Tibial nerve (tissue), 4 donors: ENCODE results near the gene GPRIN3. TPM values are rescaled to one million over a fixed set of nuclear protein-coding genes. Genes with fewer than 3 reads are reported as not detected.
"Not testable (repeated sequence)": the region's sequence is repeated elsewhere in the genome, so short reads cannot be mapped to it uniquely, and the experiment has no call there.

ENCODE experiments used
- DNase-seq, 2 donors: peaks; one replicate each; pipeline ENCODE4 v3.0.0-alpha.2; 2019; ENCODE audit warnings: low spot score in 2 of 2
- H3K27ac ChIP-seq, 4 donors: fragments of 200-600 bp; sonication (generic) in 3 of 4; one replicate each; pipeline ENCODE4 v1.5.1; 2017 to 2019; ENCODE audit warnings: mild to moderate bottlenecking in 1 of 4
- H3K27me3 ChIP-seq, 2 donors: fragments of 200-600 bp; sonication (generic) in 1 of 2; one replicate each; pipeline versions ENCODE4 v1.5.1 to v1.6.0; 2017 to 2019
- H3K36me3 ChIP-seq, 3 donors: fragments of 200-600 bp; sonication (generic); one replicate each; pipeline ENCODE4 v1.5.1; 2018 to 2019
- H3K4me1 ChIP-seq, 4 donors: fragments of 200-600 bp; sonication (generic) in 3 of 4; one replicate each; pipeline ENCODE4 v1.5.1; 2017 to 2019
- H3K4me3 ChIP-seq, 4 donors: fragments of 200-600 bp; sonication (generic) in 3 of 4; one replicate each; pipeline ENCODE4 v1.5.1; 2017 to 2019; ENCODE audit warnings: mild to moderate bottlenecking in 1 of 4, moderate library complexity in 1 of 4
- H3K9me3 ChIP-seq, 4 donors: fragments of 200-600 bp; sonication (generic) in 3 of 4; one replicate each; pipeline ENCODE4 v1.5.1; 2017 to 2019
- CTCF ChIP-seq, 5 experiments: fragments of 200-600 bp in 3 of 5; fragments of 450-650 bp in 2 of 5; sonication (generic) in 3 of 5; IDR thresholded peaks; one replicate each; pipeline ENCODE4 v1.5.1; 2016 to 2019; ENCODE audit warnings: antibody characterized with exemption in 5 of 5, mild to moderate bottlenecking in 3 of 5, moderate library complexity in 2 of 5
- EP300 ChIP-seq, 2 donors: sonication (generic); formaldehyde crosslinking; IDR thresholded peaks; one replicate each; pipeline ENCODE4 v1.6.1; 2017; ENCODE audit warnings: antibody characterized with exemption in 2 of 2, mild to moderate bottlenecking in 1 of 2
- POLR2A ChIP-seq, 2 donors: fragments of 450-650 bp; IDR thresholded peaks; one replicate each; pipeline ENCODE4 v1.6.1; 2017; ENCODE audit warnings: antibody characterized with exemption in 2 of 2, mild to moderate bottlenecking in 2 of 2, moderate library complexity in 2 of 2
- WGBS, 2 donors: methylation state at CpG; one replicate each; pipeline ENCODE4 v1.1.5; 2018; 5-methylcytosine and 5-hydroxymethylcytosine counted together
- total RNA-seq, 4 donors: library from RNA; depleted of rRNA; stranded (reverse); fragments of >200 nt; gene quantifications; one replicate each; pipeline ENCODE4 v1.1.0, GENCODE V29; 2016

The GPRIN3 gene
- total RNA-seq, 4 donors from 2014 or later: 2.3 to 5.2 (median 4.6) TPM

DNA sequence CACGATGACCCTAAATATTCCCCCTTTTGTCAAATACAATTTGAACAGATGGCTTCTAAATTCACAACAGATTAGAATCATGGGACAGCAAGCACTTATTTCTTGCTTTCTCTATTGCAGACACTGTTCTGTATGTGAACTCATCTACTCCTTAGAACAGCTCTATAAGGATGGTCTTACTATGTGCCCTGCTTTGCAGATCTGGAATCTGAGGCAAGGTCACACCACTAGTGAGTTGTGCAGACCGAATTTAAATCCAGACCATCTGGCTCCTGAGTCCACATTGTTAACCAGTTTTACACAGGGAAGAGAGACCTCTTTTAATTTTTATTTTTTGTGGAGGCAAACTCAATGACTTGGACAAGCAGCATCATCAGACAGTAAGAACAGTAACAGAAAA, 50.2 kb downstream of the GPRIN3 start:
- DNase-seq: no peak
- Histone ChIP-seq H3K27ac (no peak overlapping the region), H3K36me3 (no peaks in the 10 kb centered on the region), H3K4me3 (no peak overlapping the region), H3K27me3 (no peaks in the 10 kb centered on the region), H3K9me3 (no peaks in the 10 kb centered on the region), H3K4me1 (no peaks in the 10 kb centered on the region)
- WGBS, 2 donors: 65 to 67% methylated on average over 2 of the region's 2 CpGs
- TF ChIP-seq CTCF (IDR thresholded peaks at IDR 0.05) (no peak), POLR2A (IDR thresholded peaks at IDR 0.05) (no peak), EP300 (IDR thresholded peaks at IDR 0.05) (no peak)

GRCh38 chr4:89256203-89256800, 51.3 kb downstream of the GPRIN3 start:
- no peaks in the 10 kb centered on the region for H3K27me3 ChIP-seq
- no peak overlapping the region for H3K4me3 ChIP-seq
- H3K36me3 ChIP-seq: no peaks in the 10 kb centered on the region
- H3K9me3 ChIP-seq: no peaks in the 10 kb centered on the region
- 78 to 81% methylated on average over 3 of the region's 3 CpGs for WGBS, 2 donors
- H3K4me1 ChIP-seq: no peaks in the 10 kb centered on the region
- H3K27ac ChIP-seq: no peak overlapping the region
- TF ChIP-seq POLR2A (IDR thresholded peaks at IDR 0.05) (no peak), CTCF (IDR thresholded peaks at IDR 0.05) (no peak), EP300 (IDR thresholded peaks at IDR 0.05) (no peak)
- DNase-seq: no peak

DNA sequence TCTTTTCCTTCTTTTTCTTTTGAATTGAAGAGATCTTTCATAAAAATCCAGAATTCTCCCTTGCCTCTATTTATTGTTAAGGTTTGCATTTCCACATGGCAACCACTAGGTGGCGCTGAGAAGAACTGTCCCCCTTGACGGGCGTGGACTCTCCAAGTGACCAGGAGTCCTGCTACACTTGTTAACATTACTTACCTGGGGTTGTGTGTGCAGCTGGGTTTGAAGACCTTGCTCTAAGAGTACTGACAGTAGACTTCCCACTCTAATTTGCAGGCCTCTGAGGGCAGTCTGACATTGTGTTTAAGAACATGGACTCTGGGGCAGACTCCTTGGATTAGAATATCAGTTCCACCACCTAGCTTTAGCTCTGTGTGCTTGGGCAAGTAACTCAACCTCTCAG, 52.8 kb downstream of the GPRIN3 start:
- no peaks in the 10 kb centered on the region for H3K9me3 ChIP-seq
- TF ChIP-seq CTCF (IDR thresholded peaks at IDR 0.05): peak; percentile 27 to 77 (median 47)
- TF ChIP-seq POLR2A (IDR thresholded peaks at IDR 0.05): no peak
- no peaks in the 10 kb centered on the region for H3K4me1 ChIP-seq
- WGBS, 2 donors: 12 to 26% methylated on average over 3 of the region's 3 CpGs
- no peaks in the 10 kb centered on the region for H3K36me3 ChIP-seq
- H3K27ac ChIP-seq: no peak overlapping the region
- H3K4me3 ChIP-seq: no peak overlapping the region
- H3K27me3 ChIP-seq: no peaks in the 10 kb centered on the region
- DNase-seq: no peak

DNA sequence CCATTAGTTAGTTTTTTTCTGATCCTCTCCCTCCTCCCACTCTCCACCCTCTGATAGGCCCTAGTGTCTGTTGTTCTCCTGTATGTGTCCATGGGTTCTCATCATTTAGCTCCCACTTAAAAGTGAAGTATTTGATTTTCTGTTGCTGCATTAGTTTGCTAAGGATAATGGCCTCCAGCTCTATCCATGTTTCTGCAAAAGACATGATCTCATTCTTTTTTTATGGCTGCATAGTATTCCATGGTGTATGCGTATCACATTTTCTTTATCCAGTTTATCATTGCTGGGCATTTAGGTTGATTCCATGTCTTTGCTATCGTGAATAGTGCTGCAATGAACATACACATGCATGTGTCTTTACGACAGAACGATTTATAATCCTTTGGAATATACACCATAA, 53.3 kb downstream of the GPRIN3 start:
- not testable (repeated sequence) for H3K4me1 ChIP-seq, DNase-seq, H3K9me3 ChIP-seq, H3K27ac ChIP-seq, H3K27me3 ChIP-seq, H3K4me3 ChIP-seq, H3K36me3 ChIP-seq
- 87 to 89% methylated on average over 4 of the region's 4 CpGs for WGBS, 2 donors

DNA sequence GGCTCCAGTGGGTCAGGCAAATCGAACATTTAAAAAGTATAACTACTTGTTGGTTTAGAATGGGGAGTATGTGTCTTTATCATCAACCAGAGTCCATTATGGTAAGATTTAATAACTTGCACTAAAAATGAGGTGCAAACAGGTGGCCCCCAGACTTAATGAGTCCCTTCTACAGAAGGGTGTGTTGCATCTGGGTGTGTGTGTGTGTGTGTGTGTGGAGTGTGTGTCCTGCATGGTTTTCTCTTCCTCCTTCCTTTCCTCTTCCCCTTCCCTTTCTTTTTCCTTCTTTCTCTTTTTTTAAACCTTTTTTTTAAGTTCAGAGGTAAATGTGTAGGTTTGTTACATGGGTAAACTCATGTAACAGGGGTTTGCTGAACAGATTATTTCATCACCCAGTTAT, 53.7 kb downstream of the GPRIN3 start:
- WGBS, 2 donors: 92 to 94% methylated on average over 1 of the region's 1 CpG
- no peak overlapping the region for H3K4me3 ChIP-seq
- H3K36me3 ChIP-seq: no peaks in the 10 kb centered on the region
- H3K4me1 ChIP-seq: no peaks in the 10 kb centered on the region
- DNase-seq: no peak
- TF ChIP-seq POLR2A (IDR thresholded peaks at IDR 0.05): no peak
- no peak for TF ChIP-seq EP300 (IDR thresholded peaks at IDR 0.05)
- no peak for TF ChIP-seq CTCF (IDR thresholded peaks at IDR 0.05)
- no peaks in the 10 kb centered on the region for H3K9me3 ChIP-seq
- no peak overlapping the region for H3K27ac ChIP-seq
- H3K27me3 ChIP-seq: no peaks in the 10 kb centered on the region

- Histone ChIP-seq H3K4me3 (no peak overlapping the region), H3K36me3 (no peaks in the 10 kb centered on the region), H3K27ac (no peak overlapping the region), H3K9me3 (no peaks in the 10 kb centered on the region), H3K4me1 (no peaks in the 10 kb centered on the region), H3K27me3 (no peaks in the 10 kb centered on the region)
- 71 to 75% methylated on average over 4 of the region's 4 CpGs for WGBS, 2 donors
- TF ChIP-seq EP300 (IDR thresholded peaks at IDR 0.05) (no peak), CTCF (IDR thresholded peaks at IDR 0.05) (no peak), POLR2A (IDR thresholded peaks at IDR 0.05) (no peak)
- no peak for DNase-seq
These were observed 54.3 kb downstream of the GPRIN3 start for GRCh38 chr4:89253311-89253710.
